ENCODE results near the gene CHMP6.
A peak's percentile ranks its signal among the peaks of the same experiment; 100 is the strongest.
"Not testable (repeated sequence)": the region's sequence is repeated elsewhere in the genome, so short reads cannot be mapped to it uniquely, and the experiment has no call there.

The CHMP6 gene

GRCh38 chr17:81017330-81017729 is 25.7 kb downstream of the CHMP6 start:
- not testable (repeated sequence) for DNase-seq

DNA sequence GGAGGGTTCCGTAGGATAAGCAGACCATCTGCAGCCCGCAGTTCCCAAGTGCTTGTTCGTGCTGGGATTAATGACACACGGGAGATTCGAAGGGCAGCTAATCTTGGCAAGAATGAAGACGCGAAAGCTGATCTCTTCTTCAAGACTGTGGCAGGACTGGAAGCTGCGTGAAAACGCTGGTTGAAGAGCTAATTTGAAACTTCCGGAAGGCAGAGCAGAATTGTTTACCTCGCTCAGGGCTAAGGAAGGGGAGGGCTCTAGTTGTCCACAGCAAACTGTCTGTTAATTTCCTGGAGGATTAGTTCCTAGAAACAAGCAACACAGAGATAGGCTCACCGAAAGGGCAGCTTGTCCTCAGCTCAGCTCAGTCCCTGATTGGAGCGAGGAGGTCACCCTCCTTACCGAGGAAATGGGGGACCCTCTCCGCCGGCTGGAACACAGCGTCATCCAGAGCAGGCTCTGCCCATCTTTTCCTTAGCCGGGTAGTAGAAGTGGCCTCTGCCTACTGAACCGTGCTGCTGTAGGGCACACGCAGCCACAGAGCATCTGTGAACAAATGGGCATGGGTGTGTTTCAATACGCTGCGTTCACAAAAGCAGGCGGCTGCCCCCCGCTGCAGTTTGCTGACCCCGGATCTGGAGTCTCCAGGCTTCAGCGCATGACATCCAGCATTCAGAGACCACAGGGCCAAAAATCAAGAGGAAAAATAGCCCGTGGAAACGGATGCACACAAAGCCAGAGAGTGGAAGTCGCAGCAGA is 26.6 kb downstream of the CHMP6 start:
- DNase-seq: peak; percentile 52

DNA sequence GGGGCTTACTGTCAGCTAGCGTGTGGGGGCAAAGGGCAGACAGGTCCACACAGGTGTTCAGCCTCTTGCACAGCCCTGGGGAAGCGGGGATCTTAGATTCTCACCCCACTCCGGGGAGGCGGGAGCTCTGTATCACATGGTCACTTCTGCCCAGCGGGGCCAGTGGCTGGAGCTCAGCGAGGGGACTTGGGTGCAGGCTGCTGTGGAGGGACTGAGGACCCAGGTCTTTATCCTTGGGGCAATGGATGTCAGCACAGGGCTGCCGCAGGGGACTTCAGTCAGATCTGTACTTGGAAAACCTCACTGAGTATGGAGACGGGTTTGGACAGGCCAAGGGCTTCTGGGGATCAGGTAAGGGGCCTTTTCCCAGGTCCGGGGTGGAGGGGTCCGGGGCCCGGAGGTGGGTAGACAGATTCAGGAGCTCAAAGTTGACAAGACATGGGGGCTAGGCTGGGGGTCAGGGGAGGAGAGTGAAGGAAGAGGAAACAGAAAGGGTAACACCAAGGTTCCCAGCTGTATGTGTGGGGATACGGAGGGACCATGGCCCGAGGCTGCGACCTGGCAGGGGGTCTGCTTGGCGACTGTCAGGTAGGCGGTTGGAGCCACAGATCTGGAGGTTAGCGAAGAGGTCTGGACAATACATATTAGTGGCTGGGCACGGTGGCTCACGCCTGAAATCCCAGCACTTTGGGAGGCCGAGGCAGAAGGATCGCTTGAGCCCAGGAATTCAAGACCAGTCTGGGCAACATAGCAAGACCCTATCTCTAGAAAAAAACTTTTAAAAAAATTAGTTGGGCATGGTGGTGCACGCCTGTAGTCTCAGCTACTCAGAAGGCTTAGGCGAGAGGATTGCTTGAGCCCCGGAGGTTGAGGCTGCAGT is 28.2 kb downstream of the CHMP6 start:
- no peak for DNase-seq

GRCh38 chr17:81020443-81020766 is 28.8 kb downstream of the CHMP6 start:
- no peak for DNase-seq

GRCh38 chr17:81020767-81021497 is 29.3 kb downstream of the CHMP6 start:
- no peak for DNase-seq

DNA sequence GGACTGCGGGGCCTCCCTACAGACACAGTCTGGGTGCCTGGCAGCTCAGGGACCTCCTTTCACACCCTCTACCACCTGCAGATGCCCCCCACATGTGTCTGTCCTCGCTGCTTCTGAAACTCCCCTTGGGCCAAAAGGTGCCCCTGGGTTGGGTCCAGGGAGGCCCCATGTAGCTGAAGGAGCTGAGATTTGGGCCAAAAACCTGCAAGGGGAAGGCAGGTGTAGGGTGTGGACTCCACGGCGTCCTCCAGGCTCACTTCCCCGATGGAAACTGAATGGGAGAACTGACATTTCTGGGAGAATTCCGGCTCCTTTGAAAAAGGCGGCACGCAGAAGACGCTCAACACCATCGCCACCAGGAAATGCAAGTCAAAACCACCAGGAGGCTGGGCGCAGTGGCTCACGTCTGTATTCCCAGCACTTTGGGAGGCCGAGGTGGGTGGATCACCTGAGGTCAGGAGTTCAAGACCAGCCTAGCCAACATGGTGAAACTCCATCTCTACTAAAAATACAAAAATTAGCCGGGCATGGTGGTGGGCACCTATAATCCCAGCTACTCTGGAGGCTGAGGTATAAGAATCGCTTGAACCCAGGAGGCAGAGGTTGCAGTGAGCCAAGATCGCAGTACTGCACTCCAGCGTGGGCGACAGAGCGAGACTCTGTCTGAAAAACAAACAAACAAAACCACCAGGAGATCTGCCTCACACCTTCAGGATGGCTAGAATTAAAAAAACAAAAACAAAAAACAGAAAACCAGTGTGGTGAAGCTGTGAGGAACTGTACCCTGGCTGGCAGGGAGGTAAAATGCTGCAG is 30.1 kb downstream of the CHMP6 start:
- no peak for DNase-seq

DNA sequence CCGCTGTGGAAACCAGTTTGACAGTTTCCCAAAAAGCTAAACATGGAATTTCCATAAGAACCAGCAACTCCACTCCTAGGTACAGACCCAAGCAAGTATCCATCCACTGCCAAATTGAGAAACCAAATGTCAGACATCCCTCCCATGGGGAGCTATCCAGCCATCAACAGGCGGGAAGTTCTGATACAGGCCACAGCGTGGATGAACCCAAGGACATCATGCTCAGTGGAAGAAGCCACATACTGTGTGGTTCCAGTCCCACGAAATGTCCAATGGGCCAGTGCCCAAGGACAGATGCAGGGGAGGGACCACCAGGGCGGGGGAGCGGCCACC is 30.7 kb downstream of the CHMP6 start:
- no peak for DNase-seq

- DNase-seq: no peak
These were observed 33.6 kb downstream of the CHMP6 start for GRCh38 chr17:81025065-81025740.

DNA sequence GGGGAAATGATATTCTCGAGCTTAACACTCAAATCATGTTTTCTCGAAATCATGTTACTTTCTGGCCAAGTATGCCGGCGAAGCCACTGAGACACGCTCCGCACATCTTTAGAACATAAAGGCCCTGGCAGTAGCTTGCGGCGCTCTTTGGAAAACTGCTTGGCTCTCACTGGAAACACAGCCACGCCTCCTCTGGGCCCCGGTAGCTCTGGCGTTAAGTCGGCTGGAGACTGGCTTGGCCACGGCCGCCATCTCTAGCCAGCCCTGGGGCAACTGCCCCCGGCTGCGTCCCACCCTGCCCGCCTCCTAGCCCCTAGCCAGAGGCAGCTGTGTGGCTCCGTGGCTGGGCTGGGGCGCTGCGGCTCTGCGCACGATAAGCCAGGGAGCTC is 34.1 kb downstream of the CHMP6 start:
- DNase-seq: no peak

- no peak for DNase-seq
These were observed 34.8 kb downstream of the CHMP6 start for GRCh38 chr17:81026266-81027036.

DNA sequence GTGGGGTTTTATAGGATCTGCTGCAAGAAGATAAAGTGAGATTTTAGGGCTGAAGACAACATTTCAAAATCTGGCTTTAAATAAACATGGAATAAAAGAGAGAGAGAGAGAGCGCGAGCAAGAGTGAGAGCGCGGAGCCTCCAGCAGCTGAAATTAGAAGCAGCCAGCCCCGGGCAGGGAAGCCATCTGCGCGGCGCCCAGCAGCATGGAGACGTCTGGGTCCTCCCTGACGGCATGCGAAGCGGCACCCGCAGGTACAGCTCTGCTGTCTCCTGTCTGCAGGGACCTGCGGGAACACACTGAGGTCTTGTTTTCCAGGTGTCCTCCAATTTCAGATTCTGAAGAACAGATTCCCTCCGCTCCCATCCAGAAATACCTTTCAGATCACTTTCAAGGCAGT is 35.4 kb downstream of the CHMP6 start:
- no peak for DNase-seq

- no peak for DNase-seq
These were observed 36.2 kb downstream of the CHMP6 start for GRCh38 chr17:81027591-81028505.

DNA sequence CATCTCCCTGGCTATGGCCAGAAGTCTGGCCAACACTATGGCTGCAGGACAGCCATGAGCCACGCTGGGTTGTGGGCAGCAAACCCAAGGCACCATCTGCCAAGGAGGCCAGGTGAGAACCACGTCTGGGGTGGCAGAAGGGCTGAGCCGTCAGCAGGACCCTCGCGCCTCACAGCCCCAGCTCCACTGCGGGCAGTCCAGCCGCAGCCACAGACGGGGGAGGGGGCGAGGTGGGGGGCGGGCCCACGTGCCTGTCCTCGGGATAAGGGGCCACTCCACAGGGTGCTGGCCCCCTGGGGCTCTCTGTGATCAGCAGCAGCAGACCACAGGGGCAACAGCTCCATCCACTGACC is 36.8 kb downstream of the CHMP6 start:
- no peak for DNase-seq

- DNase-seq: no peak
These were observed 38.2 kb downstream of the CHMP6 start for GRCh38 chr17:81029859-81030258.

GRCh38 chr17:81030312-81030711 is 38.7 kb downstream of the CHMP6 start:
- not testable (repeated sequence) for DNase-seq

DNA sequence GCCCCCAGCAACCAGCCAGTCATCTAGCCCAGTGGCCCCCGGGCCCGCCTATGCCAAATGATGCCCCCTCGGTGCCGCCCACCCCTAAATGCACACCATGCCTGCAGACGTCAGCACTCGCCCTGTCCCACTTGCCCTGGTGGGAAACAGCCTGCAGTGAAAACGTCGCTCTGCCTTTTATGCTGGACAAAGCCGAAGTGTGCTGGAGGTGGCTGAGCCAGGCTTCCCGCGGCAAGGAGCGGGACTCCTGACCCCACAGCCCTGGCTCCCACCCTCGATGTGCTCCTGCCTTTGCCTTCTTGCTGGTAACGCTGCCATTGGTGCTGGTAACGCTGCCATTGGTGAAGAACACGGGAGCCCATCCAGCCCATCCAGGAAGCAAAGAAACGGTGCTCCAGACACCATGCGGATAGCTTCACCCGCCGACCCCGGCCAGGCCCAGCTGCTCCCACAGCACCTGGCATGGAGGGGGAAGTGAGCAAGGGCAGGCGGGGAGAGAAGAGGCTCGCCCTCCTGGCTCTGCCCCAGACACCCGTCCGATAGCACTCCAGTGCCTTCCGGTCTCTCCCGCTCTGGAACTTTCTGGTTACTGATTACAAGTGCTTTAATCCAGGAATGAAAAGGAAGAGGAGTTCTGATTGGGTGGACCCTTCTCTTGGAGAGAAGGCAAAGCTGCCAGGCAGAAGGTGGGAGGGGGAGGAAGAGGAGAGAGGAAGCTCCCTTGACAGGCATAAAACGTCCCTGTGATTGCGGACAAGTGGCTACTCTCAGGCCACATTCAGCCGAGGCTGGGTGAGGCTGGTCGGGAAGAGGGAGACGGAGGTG is 39.3 kb downstream of the CHMP6 start:
- no peak for DNase-seq

- DNase-seq: no peak
These were observed 40.2 kb downstream of the CHMP6 start for GRCh38 chr17:81031566-81032550.

Data from DMS79 treated with DMSO at 0.1 percent for 48 hours (cell line).